Erythroblast (primary cell): ENCODE data around the gene GOLGA7B.

Source experiments
- GATA1 ChIP-seq: IDR thresholded peaks from 2 replicates; pipeline ENCODE4 v1.6.1; 2011; ENCODE audit warnings: low read depth, mild to moderate bottlenecking, control low read depth, low read length, moderate library complexity
- POLR2A ChIP-seq: IDR thresholded peaks from 2 replicates; pipeline ENCODE4 v1.6.1; 2011; ENCODE audit warnings: mild to moderate bottlenecking, low read length

DNA sequence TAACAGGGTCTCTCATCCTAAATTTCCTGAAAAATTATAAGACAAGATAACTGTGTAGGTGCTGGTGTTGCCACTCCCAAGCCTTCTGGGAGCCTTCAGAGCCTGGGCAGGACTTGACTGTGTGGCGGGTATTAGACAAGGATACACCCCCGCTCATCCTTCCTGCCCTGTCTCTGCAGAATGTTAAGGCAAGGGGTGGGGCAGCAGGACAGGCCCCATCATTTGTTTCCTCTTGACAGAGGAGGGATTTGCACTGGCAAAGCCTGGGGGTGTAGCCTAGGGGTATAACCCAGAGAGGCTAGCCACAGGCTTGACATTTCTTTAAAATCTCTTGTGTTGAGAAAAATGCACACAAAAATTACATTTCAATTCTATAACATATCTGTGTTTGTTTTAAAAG, 63.5 kb downstream of the GOLGA7B start:
- TF ChIP-seq POLR2A (no peak), GATA1 (no peak)
